Stimulated activated CD8-positive, alpha-beta memory T cell treated with anti-CD3 and anti-CD28 coated beads, Interleukin-4, amount 100 ng/mL, for 1 hour (primary cell): ENCODE results near the gene MCTP1.
"Not testable (repeated sequence)": the region's sequence is repeated elsewhere in the genome, so short reads cannot be mapped to it uniquely, and the experiment has no call there.

Source experiments
- DNase-seq, 2 donors: peaks; one replicate each; pipeline ENCODE4 v3.0.0-alpha.2; 2020; ENCODE audit warnings: low read depth in 2 of 2, low spot score in 1 of 2

Gene MCTP1

DNA sequence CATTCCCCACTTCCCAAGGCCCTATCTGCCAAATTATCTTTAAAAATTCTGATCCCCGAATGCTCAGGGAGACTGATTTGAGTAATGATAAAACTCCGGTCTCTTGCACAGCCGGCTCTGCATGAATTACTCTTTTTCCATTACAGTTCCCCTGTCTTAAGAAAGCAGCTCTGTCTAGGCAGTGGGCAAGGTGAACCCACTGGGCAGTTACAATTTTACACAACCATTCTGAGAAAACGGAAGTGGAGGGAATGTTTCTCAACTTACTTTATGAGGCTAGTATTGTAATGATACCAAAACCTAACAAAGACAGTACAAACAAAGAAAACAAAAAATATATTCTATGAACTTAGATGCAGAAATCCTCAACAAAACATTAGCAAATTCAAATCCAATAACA, 100.0 kb downstream of the MCTP1 start:
- no peak for DNase-seq

DNA sequence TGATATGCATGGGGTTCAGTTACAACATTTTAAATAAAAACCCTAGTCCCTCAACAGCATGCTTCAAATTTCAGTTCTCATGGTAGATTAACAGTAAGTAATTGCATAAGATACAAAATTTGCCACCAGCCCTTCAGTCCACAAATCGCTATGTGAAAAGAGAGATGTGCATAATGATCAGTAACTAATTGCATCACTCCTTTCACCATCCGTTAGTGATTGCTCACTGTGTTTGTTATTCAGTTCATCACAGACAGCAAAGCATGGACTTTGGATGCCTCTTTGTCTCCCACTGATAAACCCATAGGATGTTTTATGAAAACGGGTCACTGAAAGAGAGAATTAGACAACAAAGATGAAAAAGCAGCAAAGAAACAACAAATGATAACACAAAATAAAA, 103.2 kb downstream of the MCTP1 start:
- no peak for DNase-seq

DNA sequence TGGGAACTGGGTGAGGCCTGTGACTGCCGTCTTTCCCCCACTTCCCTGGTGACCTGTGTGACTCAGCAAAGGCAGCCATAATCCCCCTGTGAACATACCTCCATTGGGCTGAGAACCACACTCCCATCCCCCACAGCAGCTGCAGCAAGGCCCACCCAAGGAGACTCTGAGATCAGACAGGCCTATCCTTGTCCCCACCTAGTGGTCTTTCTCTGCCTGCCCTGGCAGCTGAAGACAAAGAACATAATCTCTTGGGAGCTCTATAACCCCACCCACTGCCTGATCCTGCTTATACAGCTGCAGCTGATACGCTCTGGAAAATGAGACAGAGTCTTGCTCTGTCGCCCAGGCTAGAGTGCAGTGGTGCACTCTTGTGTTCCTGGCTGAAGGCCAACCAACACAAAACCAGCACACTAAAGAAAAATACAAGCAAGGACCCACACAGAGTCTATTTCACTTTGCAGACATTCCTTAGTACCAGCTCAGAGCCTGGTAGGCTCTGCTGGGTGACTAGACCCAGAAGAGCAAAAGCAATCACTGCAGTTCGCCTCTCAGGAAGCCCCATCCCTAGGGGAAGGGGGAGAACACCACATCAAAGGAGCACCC, 106.7 kb downstream of the MCTP1 start:
- no peak for DNase-seq

DNA sequence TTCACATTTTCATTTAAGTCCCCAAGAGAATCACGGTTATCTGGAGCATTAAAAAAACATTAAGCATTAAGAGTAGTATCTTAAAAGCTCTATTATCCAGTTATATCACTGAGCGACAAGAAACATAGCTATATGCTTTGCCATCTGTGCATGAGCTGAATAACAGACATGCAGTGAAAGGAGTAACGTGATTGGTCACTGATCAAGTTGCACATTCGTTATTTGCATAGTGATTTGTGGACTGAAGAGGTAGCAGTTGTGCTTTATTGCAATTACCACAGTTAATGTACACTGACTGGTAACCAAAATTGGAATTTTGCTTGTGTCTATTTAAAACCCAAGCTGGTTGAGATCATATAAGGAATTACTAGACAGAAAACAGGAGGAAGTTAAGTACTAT, 107.4 kb downstream of the MCTP1 start:
- no peak for DNase-seq

DNA sequence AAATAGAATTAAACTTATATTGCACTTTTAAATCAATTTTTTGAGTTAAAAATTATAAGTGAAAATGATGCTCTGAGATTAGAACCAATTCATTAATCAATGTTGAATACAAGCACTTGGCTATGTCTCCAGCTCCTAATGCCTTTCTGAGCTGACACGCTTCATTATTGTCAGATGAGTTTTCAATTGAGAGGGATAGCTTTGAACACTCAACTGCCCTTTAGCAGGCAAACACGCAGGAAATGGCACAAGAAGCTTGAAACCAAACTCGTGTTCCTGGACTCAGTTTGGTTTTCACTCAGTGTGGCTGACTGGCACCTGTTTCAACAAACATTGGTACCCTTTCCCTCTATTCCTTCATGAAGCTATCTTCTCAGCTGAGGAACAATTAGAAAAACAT, 109.8 kb downstream of the MCTP1 start:
- no peak for DNase-seq

DNA sequence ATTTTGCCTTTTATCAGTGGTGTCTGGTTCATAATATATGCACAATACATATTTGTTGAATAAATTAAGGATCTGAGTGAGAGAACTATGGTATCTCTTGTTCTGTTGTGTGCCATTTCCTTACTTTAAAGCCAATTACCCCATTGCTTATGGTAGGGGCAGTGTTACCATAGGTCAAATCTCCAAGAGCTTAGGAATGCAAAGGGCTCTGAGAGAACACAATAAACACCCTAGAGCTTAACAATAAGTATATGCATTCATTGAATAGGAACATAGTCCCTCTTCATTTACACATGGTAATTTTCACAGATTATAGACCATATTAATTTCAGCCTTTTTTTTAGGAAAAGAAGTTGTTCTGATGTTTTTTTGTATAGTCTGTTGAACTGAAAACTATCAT, 112.2 kb downstream of the MCTP1 start:
- DNase-seq = no peak

DNA sequence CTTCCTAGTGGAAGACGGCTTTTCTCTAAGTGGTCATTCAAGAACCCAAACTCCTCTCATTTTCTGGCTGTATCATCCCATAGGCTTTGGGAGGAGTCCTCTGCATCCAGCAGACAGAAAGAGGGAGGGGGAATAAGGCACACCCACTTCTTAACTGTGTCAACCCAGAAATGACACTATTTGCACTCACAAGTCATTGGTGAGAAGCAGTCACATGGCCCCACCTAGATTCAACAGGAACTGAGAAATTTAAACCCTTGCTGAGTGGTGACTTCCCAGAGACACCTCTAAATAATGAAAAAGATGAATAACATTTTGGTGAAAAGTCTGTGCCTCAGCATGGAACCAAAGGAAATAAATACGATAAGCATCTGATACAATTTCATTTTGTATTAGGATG, 120.0 kb downstream of the MCTP1 start:
- no peak for DNase-seq

DNA sequence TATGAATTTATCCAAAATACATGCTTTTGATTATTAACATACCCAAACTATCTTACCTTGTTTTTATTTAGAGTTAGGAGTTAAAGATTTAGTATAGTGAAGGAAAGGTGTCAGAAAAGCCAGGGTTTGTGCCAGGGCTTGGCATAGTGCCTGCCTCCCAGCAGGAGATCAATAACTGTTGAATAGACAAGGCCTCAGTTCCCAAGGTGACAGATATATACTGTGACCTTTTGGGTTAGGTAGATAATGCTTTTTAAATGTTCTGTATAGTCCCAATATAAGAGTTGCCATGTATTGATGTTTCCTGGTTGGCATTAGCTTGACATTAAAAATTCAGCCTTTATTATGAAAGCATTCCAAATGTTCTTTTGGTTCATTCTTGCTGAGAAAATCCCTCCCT, 121.8 kb downstream of the MCTP1 start:
- DNase-seq = no peak

DNA sequence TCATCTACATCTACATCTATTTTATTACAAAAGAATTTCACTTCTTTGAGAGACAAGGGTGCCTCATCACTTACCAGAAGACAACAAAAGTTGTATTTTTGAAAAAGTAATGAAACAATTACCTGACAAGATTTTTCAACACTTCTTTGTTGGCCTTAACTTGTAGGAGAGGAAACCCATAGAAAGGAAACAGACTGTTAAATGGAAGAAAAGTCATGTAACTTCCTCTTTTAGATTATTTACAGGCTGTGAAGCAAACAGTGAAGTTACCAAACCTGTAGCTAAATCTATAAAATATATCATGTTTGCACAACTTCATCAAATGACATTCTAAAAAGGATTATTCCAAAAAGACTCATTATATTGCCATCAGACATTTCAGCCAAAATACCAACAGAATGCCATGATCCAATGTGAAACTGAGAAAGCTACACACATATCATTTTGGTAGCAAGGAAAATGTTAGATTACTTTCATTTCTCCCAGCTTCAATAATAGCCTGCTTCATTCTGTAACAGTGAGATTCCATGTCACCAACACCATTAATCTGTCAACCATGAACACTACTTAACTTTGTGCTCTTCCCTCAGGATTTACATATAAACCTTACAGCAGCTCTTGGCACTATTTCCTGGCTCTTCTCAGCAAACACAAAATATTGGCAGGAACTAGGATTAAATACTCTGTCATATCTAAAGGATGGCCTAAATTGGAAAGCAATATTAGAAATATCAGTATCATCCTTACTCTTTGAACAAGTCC, 122.5 kb downstream of the MCTP1 start:
- no peak for DNase-seq

DNA sequence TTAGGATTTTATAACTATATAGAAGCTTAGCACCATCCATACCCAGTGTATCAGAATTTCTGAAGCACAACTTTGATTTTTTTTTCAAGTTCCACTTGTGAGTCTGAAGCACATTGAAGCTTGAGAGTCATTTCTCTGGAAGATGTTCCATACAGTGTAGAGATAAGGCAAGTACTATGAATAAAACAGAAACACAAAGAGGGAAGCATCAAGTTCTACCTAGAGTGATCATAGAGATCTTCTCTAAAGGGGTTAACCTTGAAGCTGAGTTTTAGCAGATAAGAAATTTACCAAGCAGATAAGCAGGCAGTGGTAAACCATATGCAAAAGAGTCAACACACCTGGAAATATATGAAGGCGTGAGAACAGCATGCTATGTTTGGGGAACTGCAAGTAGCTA, 125.3 kb downstream of the MCTP1 start:
- no peak for DNase-seq

DNA sequence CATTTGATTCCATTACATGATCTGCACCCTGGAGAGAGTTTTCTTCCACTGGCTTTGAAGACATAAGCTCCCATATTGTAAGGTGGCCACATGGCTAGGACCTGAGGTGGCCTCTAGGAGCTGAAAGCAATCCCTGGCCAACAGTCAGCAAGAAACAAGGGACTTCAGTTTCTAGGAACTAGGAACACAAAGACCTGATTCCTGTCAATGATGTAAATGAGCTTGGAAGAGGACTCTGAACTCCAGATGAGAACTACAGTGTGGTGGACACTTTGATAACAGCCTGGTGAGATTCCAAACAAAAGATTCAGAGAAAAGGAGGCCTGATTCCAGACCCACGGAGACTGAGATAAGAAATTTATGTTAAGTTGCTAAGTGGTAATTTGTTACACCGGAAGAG, 129.0 kb downstream of the MCTP1 start:
- DNase-seq = no peak

DNA sequence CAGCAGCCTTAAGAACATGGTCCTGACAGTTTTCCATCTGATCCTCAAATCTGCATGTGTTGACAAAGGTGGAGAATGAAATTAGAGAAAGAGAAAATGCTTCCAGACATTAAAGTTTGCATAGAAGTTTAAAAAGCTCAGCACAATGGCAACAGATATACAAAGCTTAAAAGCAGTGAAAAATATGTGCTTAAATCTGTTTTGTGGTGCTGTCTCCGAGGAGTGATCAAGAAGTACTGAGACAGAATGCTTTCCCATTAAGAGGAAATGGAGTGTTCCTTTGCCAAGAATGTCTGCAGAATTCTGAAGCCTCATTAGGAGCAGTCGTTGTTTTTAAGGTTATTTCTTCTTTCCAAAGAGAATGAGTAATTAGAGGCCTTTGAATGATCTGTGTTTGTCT, 131.4 kb downstream of the MCTP1 start:
- no peak for DNase-seq

DNA sequence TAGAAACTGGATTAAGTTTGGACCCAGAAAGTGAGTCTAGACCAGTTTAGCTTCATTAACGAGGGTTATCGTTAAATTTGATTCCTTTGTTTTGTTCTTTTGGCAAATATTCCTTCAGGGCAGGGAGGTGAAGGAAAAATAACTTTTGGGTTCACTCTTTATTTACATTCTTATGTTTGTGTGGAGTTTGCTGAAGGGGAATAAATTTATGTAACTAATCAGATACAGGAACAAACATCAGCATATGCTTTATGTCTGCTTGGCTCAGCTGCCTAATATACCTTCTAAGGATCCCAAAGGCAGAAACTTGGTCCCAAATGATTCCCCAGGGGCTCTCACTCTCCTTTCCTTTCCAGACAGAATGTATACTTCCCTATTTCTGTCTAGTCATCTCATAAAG, 132.4 kb downstream of the MCTP1 start:
- DNase-seq = no peak

DNA sequence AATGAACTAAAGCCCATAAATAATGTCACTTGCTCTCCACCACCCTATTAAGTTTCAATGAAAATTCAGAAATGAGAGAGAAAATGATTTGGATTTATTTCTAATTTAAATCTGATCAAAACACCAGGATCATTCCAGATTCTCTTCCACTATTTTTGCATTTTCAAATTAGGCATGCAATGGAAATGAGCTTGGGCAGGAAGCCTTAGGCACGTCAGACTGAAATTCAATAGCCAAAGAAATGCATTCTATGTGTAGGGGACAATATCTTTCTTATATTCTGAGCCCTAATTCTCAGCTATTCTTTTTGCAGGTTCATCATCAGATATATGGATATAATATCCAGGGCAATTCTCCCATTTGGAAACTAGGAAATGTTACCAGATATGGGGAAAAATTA, 132.8 kb downstream of the MCTP1 start:
- no peak for DNase-seq

DNA sequence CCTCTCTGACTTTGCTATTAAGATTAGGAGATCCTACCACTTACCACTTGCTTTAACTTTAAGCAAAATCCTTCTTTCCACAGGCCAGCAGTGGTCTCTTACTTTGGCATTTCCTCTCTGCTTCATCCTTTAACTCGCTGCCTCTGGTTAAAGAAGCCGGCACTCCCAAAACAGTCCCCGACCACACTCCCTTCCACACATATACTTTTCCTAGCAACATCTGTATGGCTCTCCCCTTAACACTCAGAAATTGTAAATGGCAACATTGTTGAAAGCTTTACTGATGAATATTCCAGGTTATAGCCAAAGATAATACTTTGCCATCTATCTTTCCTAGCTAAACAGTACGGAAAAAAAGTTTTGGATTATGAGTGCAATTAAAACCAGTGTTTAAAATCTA, 133.2 kb downstream of the MCTP1 start:
- no peak for DNase-seq

DNA sequence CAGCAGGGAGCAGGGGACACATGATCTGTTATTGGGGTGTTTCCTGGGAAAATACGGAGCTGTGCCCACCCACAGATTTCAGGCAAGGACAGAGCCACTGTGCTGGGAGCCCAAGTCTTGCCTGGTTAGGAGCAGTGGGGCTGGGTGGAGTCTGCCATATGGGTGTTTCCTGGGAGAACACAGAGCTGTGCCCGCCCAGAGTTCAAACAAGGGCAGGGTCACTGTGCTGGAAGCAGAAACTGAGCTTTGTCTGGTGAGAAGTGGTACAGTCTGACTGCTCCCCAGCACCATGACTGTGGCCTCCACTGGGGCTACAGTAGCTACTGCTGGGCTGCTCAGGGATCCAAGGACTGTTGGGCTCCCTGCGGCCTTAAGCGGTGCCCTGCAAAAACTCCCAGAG, 135.5 kb downstream of the MCTP1 start:
- no peak for DNase-seq

DNA sequence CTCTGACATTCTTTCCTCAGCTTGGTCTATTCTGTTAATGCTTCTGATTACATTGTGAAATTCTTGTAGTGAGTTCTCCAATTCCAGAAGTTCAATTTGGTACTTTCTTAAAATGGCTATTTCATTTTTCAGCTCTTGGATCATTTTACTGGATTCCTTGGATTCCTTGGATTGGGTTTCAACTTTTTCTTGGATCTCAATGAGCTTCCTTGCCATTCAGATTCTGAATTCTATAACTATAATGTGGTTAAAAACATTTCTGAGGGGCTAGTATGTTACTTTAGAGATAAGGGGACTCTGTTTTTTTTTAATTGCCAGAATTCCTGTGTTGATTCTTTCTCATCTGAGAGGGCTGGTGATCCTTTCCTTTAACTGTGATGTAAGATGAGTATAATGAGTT, 136.4 kb downstream of the MCTP1 start:
- DNase-seq = no peak

DNA sequence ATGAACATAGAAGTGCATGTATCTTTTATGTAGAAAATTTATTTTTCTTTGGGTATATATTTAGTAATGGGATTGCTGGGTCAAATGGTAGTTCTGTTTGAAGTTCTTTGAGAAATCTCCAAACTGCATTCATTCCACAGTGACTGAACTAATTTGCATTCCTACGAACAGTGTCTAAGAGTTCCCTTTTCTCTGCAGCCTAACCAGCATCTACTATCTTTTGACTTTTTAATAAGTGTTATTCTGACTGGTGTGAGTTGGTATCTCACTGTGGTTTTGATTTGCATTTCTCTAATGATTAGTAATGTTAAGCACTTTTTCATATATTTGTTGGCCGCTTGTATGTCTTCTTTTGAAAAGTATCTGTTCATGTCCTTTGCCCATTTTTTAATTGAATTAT, 141.0 kb downstream of the MCTP1 start:
- DNase-seq = not testable (repeated sequence)

DNA sequence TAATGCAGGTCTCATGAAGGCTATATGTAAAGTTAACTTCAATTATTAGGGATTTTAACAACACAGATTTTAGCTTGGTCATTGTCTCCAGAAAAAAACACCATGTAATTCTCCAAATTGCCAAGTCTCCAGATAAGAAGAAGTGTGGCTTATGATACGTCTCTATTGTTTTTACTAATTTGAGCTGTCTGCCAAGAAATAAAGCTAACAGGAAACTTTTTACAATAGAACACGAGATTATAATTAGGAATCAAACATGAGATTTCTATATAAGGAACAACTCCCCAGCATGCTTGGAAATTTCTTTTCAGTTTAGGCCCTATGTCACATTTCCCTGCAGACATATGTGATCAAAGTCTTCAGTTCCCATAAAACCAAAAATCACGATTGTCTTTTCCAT, 142.7 kb downstream of the MCTP1 start:
- no peak for DNase-seq

DNA sequence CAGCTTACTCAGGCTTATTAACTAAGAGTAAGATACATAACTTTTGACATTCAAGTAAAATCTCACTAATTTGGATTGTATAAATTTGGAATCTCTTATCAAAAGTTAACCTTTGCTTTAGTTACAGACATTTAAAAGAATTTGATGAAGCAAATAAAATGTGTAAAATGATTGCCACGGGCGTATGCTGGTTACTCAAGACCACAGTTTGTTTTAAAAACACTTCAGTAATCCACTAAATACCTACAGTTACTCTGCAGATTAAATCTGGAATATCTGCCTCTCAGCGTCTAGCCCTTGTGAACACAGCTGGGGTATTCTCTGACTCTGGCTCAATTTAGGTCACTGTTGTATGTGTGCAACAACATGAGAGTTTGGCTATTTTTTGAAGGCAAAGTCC, 143.8 kb downstream of the MCTP1 start:
- DNase-seq = no peak

DNA sequence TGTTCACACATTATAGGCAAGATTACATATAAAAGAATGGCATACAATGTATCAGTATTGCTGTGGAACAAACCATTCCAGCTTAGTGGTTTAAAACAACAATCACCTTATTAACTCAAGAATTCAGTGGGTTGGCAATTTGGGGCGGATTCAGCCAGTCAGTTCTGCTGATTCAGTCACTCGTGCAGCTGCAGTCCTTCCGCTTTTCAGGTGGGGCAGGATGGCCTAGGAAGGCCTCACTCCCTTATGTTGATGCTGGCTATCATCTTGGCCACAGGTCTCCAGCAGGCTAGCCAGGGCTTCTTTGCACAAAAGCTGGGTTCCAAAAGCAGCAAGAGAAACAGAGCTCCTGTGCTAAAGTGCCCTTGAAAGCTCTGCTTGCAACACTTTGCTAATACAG, 150.6 kb downstream of the MCTP1 start:
- no peak for DNase-seq

DNA sequence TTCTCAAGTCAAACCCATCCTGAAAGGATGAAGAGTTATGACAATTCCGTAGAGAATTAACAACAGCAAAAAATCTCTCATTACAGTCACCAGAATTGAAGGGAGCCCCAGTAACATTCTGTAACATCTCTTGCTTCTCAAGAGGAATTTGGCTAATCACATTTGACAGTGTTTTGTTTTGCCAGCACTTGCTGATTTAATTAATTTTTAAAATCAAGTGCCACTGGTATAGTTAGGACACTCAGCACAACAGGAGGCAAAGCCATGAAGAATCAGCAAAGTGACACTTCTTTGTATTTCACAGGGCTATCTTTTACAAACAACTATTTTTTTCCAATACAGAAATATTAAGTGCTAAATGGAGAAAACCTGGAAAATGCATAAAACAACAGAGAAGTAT, 152.8 kb downstream of the MCTP1 start:
- no peak for DNase-seq

DNA sequence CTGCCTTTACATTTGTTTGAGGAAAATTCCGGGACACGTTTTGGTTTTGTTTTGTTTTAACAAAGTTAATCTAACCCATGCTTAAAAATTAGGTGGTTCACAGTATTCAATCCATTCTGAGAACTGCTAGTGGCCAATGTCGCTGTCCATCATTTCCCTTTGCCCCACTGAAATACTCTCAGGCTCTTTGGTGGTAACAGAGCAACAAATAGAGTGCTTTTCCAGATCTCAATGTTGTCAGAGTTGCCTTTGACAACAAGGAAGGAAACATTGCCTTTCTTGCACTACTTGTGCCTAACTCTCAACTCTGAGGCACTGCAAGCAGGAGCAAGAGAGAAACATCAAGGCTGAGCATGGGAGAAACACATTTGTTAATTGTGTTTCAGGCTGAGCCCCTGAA, 154.0 kb downstream of the MCTP1 start:
- DNase-seq = no peak
